Mesendoderm (in vitro differentiated cells): ENCODE measurements around the gene SLC35G6.
"Not testable (repeated sequence)": the region's sequence is repeated elsewhere in the genome, so short reads cannot be mapped to it uniquely, and the experiment has no call there.

Source experiments
- DNase-seq: peaks from one replicate; pipeline ENCODE4 v3.0.0; 2013
- H2AK5ac ChIP-seq: 2 replicates; pipeline ENCODE4 v1.6.1; 2013; ENCODE audit warnings: low read length, inconsistent platforms
- H2BK120ac ChIP-seq: 2 replicates; pipeline ENCODE4 v1.6.1; 2013; ENCODE audit warnings: low read depth, mild to moderate bottlenecking, low read length, moderate library complexity, mixed read lengths
- H2BK15ac ChIP-seq: replicated peaks from 2 replicates; pipeline ENCODE4 v1.6.1; 2013; ENCODE audit warnings: low read depth, mild to moderate bottlenecking, moderate library complexity
- H2BK5ac ChIP-seq: 2 replicates; pipeline ENCODE4 v1.6.1; 2013; ENCODE audit warnings: low read length, inconsistent platforms
- H3K18ac ChIP-seq: 2 replicates; pipeline ENCODE4 v1.6.1; 2013; ENCODE audit warnings: mild to moderate bottlenecking, low read length, mixed read lengths
- H3K23ac ChIP-seq: one replicate; pipeline ENCODE4 v1.6.1; 2013; ENCODE audit warnings: low read length
- H3K27ac ChIP-seq: 2 replicates; pipeline ENCODE4 v1.5.1; 2013; ENCODE audit warnings: low read depth, mild to moderate bottlenecking, inconsistent platforms, low read length, moderate library complexity
- H3K27me3 ChIP-seq: 2 replicates; pipeline ENCODE4 v1.6.1; 2013; ENCODE audit warnings: low read length, control low read depth, mild to moderate bottlenecking, inconsistent platforms; ENCODE audit not compliant: insufficient read depth, poor library complexity
- H3K36me3 ChIP-seq: 2 replicates; pipeline ENCODE4 v1.6.1; 2013; ENCODE audit warnings: low read length, inconsistent platforms; ENCODE audit not compliant: control insufficient read depth, insufficient read depth
- H3K4ac ChIP-seq: one replicate; pipeline ENCODE4 v1.6.1; 2013; ENCODE audit warnings: low read depth, mild to moderate bottlenecking, low read length, moderate library complexity
- H3K4me1 ChIP-seq: 2 replicates; pipeline ENCODE4 v1.6.1; 2013; ENCODE audit warnings: low read depth, low read length, inconsistent platforms; ENCODE audit not compliant: control insufficient read depth
- H3K4me2 ChIP-seq: 2 replicates; pipeline ENCODE4 v1.6.1; 2013; ENCODE audit warnings: low read length
- H3K4me3 ChIP-seq: 2 replicates; pipeline ENCODE4 v1.5.1; 2013; ENCODE audit warnings: mild to moderate bottlenecking, low read length
- H3K56ac ChIP-seq: one replicate; pipeline ENCODE4 v1.6.1; 2013; ENCODE audit warnings: low read length
- H3K79me1 ChIP-seq: 2 replicates; pipeline ENCODE4 v1.6.1; 2013; ENCODE audit warnings: low read length, inconsistent platforms
- H3K79me2 ChIP-seq: 2 replicates; pipeline ENCODE4 v1.6.1; 2013; ENCODE audit warnings: mild to moderate bottlenecking, low read length; ENCODE audit not compliant: control insufficient read depth, insufficient read depth
- H3K9ac ChIP-seq: 2 replicates; pipeline ENCODE4 v1.6.1; 2013; ENCODE audit warnings: low read length, inconsistent platforms
- H4K5ac ChIP-seq: one replicate; pipeline ENCODE4 v1.6.1; 2013; ENCODE audit warnings: low read length
- H4K8ac ChIP-seq: one replicate; pipeline ENCODE4 v1.6.1; 2013; ENCODE audit warnings: low read depth, mild to moderate bottlenecking, control low read depth, low read length, moderate library complexity
- WGBS: extraction: QIAGEN DNeasy Blood & Tissue Kit; methylation state at CpG from one replicate; pipeline ENCODE4 v1.1.7; 2013; ENCODE audit warnings: low lambda C conversion rate, missing lambda C conversion rate; ENCODE audit not compliant: insufficient coverage; ENCODE audit errors: extremely low coverage; 5-methylcytosine and 5-hydroxymethylcytosine counted together

Gene SLC35G6

GRCh38 chr17:7468804-7469389, 12.3 kb upstream of the SLC35G6 start:
- no CpG with 5 or more reads among the region's 12 CpGs for WGBS
- Histone ChIP-seq H4K5ac (no peak overlapping the region), H3K27ac (no peak overlapping the region), H3K18ac (no peak overlapping the region), H3K79me1 (peaks cover 5% of the 10 kb centered on the region), H3K36me3 (peaks cover 3% of the 10 kb centered on the region), H3K23ac (no peak overlapping the region), H3K4ac (no peak overlapping the region), H3K56ac (no peak overlapping the region), H3K27me3 (no peaks in the 10 kb centered on the region), H3K79me2 (no peaks in the 10 kb centered on the region), H2BK15ac (no peak overlapping the region), H3K4me2 (no peak overlapping the region), H4K8ac (no peak overlapping the region), H2AK5ac (no peak overlapping the region), H3K9ac (no peak overlapping the region), H2BK120ac (no peak overlapping the region), H3K4me1 (no peaks in the 10 kb centered on the region), H3K4me3 (no peak overlapping the region), H2BK5ac (no peak overlapping the region)
- DNase-seq: no peak

- H2BK15ac ChIP-seq, H3K27ac ChIP-seq, H3K27me3 ChIP-seq, H3K4me2 ChIP-seq, H3K56ac ChIP-seq, H2AK5ac ChIP-seq, H4K8ac ChIP-seq, H3K18ac ChIP-seq, H3K79me1 ChIP-seq, H3K79me2 ChIP-seq, H2BK5ac ChIP-seq, H3K4me3 ChIP-seq, H3K36me3 ChIP-seq, H3K23ac ChIP-seq, H3K4me1 ChIP-seq, DNase-seq, H3K4ac ChIP-seq, H2BK120ac ChIP-seq, H3K9ac ChIP-seq, H4K5ac ChIP-seq: not testable (repeated sequence)
- WGBS: no CpG with 5 or more reads among the region's 12 CpGs
These were observed 11.4 kb upstream of the SLC35G6 start for GRCh38 chr17:7469843-7470242.

GRCh38 chr17:7470457-7470973, 10.7 kb upstream of the SLC35G6 start:
- H3K27ac ChIP-seq, H3K18ac ChIP-seq, H3K27me3 ChIP-seq, H3K79me1 ChIP-seq, H3K4ac ChIP-seq, H3K56ac ChIP-seq, H3K36me3 ChIP-seq, H2BK15ac ChIP-seq, H2AK5ac ChIP-seq, H4K8ac ChIP-seq, H2BK5ac ChIP-seq, DNase-seq, H3K4me3 ChIP-seq, H3K4me1 ChIP-seq, H2BK120ac ChIP-seq, H3K79me2 ChIP-seq, H4K5ac ChIP-seq, H3K4me2 ChIP-seq, H3K23ac ChIP-seq, H3K9ac ChIP-seq: not testable (repeated sequence)
- no CpG with 5 or more reads among the region's 8 CpGs for WGBS

- Histone ChIP-seq H4K5ac (no peak overlapping the region), H3K4me1 (no peaks in the 10 kb centered on the region), H4K8ac (no peak overlapping the region), H3K27me3 (no peaks in the 10 kb centered on the region), H3K23ac (no peak overlapping the region), H3K4me3 (no peak overlapping the region), H3K18ac (no peak overlapping the region), H2BK15ac (no peak overlapping the region), H3K9ac (no peak overlapping the region), H3K56ac (no peak overlapping the region), H2AK5ac (no peak overlapping the region), H3K4ac (no peak overlapping the region), H3K79me1 (peaks cover 13% of the 10 kb centered on the region), H3K79me2 (peaks cover 5% of the 10 kb centered on the region), H3K4me2 (no peak overlapping the region), H2BK5ac (no peak overlapping the region), H2BK120ac (no peak overlapping the region), H3K27ac (no peak overlapping the region), H3K36me3 (peaks cover 3% of the 10 kb centered on the region)
- DNase-seq: no peak
- WGBS: no CpG with 5 or more reads among the region's 2 CpGs
These were observed 9.5 kb upstream of the SLC35G6 start for GRCh38 chr17:7471729-7472128.

- not testable (repeated sequence) for DNase-seq, H3K18ac ChIP-seq, H3K27ac ChIP-seq, H3K9ac ChIP-seq, H3K23ac ChIP-seq, H3K4me2 ChIP-seq, H4K8ac ChIP-seq, H4K5ac ChIP-seq, H2BK120ac ChIP-seq, H2AK5ac ChIP-seq, H3K4me1 ChIP-seq, H2BK5ac ChIP-seq, H2BK15ac ChIP-seq, H3K36me3 ChIP-seq, H3K4me3 ChIP-seq, H3K56ac ChIP-seq, H3K4ac ChIP-seq, H3K27me3 ChIP-seq
- no CpG with 5 or more reads among the region's 8 CpGs for WGBS
- Histone ChIP-seq H3K79me1 (peaks cover 21% of the 10 kb centered on the region), H3K79me2 (peaks cover 13% of the 10 kb centered on the region)
These were observed 6.5 kb upstream of the SLC35G6 start for GRCh38 chr17:7474767-7475166.
